HTERT RPE-1 (cell line): ENCODE results near the gene PLK4.
"Not testable (repeated sequence)": the region's sequence is repeated elsewhere in the genome, so short reads cannot be mapped to it uniquely, and the experiment has no call there.

Experiments used
- in situ Hi-C: fragments of 300-500 bp; cut with MboI; formaldehyde crosslinking; loops from 4 replicates; pipeline ENCODE4 v1.14.3; 2020; ENCODE audit warnings: low sequenced_read_pairs

The PLK4 gene

GRCh38 chr4:127899682-127900081 lies 19.0 kb downstream of the PLK4 start:
- in situ Hi-C loops: not testable (repeated sequence)

DNA sequence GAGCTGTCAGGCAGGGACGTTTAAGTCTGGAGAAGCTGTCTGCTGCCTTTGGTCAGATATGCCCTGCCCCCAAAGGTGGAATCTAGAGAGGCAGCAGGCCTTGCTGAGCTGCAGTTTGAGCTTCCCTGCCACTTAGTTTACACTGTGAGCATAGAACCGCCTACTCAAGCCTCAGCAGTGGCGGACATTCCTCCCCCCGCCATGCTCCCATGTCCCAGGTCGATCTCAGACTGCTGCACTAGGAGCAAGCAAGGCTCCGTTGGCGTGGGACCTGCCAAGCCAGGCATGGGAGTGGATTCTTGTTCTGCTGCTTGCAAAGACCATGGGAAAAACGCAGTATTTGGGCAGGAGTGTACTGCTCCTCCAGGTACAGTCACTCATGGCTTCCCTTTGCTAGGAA lies 24.3 kb downstream of the PLK4 start:
- in situ Hi-C loops: no loop called here

GRCh38 chr4:127916512-127916911 lies 35.8 kb downstream of the PLK4 start:
- in situ Hi-C loops: no loop called here

DNA sequence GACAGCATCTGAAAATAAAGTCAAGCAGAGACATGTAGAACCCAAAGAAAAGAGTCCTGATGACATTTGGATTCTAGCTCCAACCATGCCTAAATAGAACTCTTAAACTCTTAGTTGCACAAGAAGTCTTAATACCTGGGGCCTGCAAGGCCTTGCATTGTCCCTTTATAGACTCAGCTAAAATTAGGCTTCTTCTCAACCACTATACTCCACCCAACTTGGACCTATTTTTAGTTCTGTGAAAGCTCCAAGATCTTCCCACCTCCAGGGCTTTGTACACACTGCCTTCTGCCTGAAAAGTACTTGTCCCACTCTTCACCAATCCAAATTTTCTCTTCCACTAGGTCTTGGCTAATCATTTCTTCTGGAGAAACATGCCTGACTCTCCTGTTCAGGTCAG lies 36.5 kb downstream of the PLK4 start:
- in situ Hi-C loops: no loop called here

DNA sequence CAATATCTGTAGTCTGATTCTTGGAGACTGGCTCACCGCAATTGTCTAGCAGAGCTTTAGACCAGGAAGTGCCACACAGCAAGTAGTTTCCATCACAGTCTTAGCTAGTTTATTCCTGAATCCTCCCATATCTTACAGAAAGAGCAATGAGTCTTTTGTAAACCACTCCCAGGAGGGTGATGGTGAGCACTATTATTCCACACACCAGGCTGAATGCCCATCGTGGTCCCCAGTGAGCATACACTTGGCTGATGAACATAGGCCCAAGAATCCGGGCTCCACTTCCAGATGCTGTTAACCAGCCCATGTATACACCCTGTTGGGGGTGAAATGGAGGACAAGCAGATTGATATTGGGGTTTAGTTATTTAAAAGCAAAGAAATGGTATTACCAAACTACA lies 39.8 kb downstream of the PLK4 start:
- in situ Hi-C loops: no loop called here

DNA sequence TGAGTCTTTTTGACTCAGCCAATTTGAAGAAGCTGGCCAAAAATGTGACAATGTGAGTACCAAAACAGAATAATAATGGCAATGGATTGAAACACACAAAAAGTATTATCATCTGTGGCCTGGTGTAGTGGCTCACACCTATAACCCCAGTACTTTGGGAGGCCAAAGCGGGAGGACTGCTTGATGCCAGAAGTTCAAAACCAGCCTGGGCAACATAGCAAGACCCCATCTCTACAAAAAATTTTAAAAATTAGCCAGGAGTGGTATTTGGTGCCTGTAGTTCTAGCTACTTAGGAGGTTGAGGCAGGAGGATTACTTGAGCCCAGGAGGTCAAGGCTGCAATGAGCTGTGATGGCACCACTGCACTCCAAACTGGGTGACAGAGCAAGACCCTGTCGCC lies 41.5 kb downstream of the PLK4 start:
- in situ Hi-C loops: no loop called here

GRCh38 chr4:127925720-127926119 lies 45.0 kb downstream of the PLK4 start:
- in situ Hi-C loops: not testable (repeated sequence)

DNA sequence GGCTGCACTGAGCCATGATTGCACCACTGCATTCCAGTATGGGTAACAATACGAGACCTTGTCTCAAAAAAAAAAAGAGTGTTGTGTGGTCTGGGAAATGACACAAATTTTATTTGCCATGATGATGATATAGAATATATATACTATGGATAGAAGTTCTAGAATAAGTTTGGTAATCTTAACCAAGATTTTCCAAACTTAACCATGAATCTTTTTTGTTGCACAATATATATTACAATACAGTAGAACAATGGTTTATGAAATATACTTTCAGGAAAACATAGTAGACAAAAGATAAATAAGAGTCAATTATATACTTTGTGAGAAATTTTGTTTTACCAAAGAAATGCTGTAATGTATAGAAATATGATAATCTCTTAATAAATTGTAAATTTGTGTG lies 49.5 kb downstream of the PLK4 start:
- in situ Hi-C loops: no loop called here

- in situ Hi-C loops: not testable (repeated sequence)
Observed at GRCh38 chr4:127931836-127932235, 51.1 kb downstream of the PLK4 start.

DNA sequence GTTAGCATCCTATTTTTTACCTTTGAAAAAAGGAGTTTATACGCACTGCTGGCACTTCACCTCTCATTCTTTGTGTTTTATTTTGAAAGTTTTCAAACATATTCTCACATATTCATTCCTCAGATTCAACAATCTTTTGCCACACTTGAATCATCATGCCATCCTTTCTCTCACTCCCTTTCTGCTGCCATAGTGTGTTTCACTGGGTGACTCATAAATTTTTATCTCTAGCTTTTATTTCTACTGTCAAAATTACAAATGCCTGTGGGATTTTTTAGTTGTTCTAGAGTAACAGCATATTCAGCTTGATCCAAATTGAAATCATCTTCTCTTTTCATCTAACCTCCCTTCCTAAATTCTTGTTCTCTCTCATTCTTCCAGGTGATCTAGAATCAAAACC lies 56.3 kb downstream of the PLK4 start:
- in situ Hi-C loops: no loop called here
